Body of pancreas (tissue), 4 donors: Measurements from ENCODE around the gene TMEM95.

Source experiments
- POLR2A ChIP-seq, 3 donors: fragments of 450-650 bp; IDR thresholded peaks; one replicate each; pipeline ENCODE4 v1.6.1; 2016; ENCODE audit warnings: antibody characterized with exemption in 3 of 3, mild to moderate bottlenecking in 2 of 3
- TF ChIP-seq, protein P1 (sequence below), 7 experiments: fragments of 450-650 bp in 4 of 7; fragments of 200-600 bp in 3 of 7; sonication (generic) in 3 of 7; IDR thresholded peaks; one replicate each; pipeline ENCODE4 v1.5.1; 2016 to 2019; ENCODE audit warnings: antibody characterized with exemption in 7 of 7

DNA sequence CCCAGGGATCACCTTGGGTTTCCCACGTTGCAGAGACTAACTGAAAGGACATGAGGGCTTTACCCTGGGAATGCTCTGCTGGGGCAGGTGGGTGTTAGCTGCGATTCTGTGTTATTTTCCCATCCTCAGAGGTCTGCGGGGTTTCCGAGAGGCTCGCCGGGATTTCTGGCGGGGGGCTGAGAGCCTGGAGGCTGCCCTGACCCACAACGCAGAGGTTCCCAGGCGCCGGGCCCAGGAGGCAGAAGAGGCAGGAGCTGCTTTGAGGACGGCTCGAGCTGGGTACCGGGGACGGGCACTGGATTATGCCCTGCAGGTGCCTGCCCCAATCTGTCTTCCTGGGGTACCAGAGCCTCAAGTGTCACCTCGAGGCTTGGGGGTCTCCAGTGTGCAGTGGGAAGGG lies 11.7 kb upstream of the TMEM95 start:
- TF ChIP-seq, protein P1, sequence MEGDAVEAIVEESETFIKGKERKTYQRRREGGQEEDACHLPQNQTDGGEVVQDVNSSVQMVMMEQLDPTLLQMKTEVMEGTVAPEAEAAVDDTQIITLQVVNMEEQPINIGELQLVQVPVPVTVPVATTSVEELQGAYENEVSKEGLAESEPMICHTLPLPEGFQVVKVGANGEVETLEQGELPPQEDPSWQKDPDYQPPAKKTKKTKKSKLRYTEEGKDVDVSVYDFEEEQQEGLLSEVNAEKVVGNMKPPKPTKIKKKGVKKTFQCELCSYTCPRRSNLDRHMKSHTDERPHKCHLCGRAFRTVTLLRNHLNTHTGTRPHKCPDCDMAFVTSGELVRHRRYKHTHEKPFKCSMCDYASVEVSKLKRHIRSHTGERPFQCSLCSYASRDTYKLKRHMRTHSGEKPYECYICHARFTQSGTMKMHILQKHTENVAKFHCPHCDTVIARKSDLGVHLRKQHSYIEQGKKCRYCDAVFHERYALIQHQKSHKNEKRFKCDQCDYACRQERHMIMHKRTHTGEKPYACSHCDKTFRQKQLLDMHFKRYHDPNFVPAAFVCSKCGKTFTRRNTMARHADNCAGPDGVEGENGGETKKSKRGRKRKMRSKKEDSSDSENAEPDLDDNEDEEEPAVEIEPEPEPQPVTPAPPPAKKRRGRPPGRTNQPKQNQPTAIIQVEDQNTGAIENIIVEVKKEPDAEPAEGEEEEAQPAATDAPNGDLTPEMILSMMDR (IDR thresholded peaks at IDR 0.05): no peak
- no peak for TF ChIP-seq POLR2A (IDR thresholded peaks at IDR 0.05)
